Breast epithelium (tissue), 3 donors: Measurements from ENCODE around the gene RRP1.

Source experiments
- POLR2A ChIP-seq: fragments of 450-650 bp; IDR thresholded peaks from one replicate; pipeline ENCODE4 v1.6.1; 2016; ENCODE audit warnings: antibody characterized with exemption, mild to moderate bottlenecking, moderate library complexity
- TF ChIP-seq, protein P1 (sequence below), 3 donors: fragments of 450-650 bp; IDR thresholded peaks; one replicate each; pipeline ENCODE4 v1.5.1; 2016 to 2017; ENCODE audit warnings: antibody characterized with exemption in 3 of 3, mild to moderate bottlenecking in 3 of 3, moderate library complexity in 3 of 3

GRCh38 chr21:43815991-43816390 lies 26.6 kb downstream of the RRP1 start:
- TF ChIP-seq, protein P1, sequence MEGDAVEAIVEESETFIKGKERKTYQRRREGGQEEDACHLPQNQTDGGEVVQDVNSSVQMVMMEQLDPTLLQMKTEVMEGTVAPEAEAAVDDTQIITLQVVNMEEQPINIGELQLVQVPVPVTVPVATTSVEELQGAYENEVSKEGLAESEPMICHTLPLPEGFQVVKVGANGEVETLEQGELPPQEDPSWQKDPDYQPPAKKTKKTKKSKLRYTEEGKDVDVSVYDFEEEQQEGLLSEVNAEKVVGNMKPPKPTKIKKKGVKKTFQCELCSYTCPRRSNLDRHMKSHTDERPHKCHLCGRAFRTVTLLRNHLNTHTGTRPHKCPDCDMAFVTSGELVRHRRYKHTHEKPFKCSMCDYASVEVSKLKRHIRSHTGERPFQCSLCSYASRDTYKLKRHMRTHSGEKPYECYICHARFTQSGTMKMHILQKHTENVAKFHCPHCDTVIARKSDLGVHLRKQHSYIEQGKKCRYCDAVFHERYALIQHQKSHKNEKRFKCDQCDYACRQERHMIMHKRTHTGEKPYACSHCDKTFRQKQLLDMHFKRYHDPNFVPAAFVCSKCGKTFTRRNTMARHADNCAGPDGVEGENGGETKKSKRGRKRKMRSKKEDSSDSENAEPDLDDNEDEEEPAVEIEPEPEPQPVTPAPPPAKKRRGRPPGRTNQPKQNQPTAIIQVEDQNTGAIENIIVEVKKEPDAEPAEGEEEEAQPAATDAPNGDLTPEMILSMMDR (IDR thresholded peaks at IDR 0.05): no peak
- TF ChIP-seq POLR2A: no peak
